Activated CD8-positive, alpha-beta T cell treated with anti-CD3 and anti-CD28 coated beads for 36 hours (primary cell): Measurements from ENCODE around the gene COL5A1. TPM values are rescaled to one million over a fixed set of nuclear protein-coding genes. Genes with fewer than 3 reads are reported as not detected.
"Not testable (repeated sequence)": the region's sequence is repeated elsewhere in the genome, so short reads cannot be mapped to it uniquely, and the experiment has no call there.

ENCODE experiments used
- ATAC-seq: fragments of 200-7000 bp; cut with Tn5 transposase; one replicate; pipeline ENCODE4 v1.10.0; 2021; ENCODE audit warnings: mild to moderate bottlenecking, moderate library complexity
- CTCF ChIA-PET: fragments of 350-600 bp; sonication (Branson Sonifier 250); formaldehyde crosslinking; loops from one replicate; lab custom pipeline; 2021; ENCODE audit warnings: antibody characterized with exemption; lab: Charles Lee
- POLR2A ChIA-PET: fragments of 350-600 bp; sonication (Branson Sonifier 250); formaldehyde crosslinking; loops from one replicate; lab custom pipeline; 2021; ENCODE audit warnings: antibody characterized with exemption; lab: Charles Lee
- DNase-seq: peaks from one replicate; pipeline ENCODE4 v3.0.0-alpha.2; 2020
- H3K27ac Mint-ChIP-seq: one replicate; pipeline ENCODE4 v1.8.0; 2021; ENCODE audit warnings: mild to moderate bottlenecking, mixed read lengths
- H3K27me3 Mint-ChIP-seq: one replicate; pipeline ENCODE4 v1.8.0; 2021; ENCODE audit warnings: mixed read lengths
- H3K36me3 Mint-ChIP-seq: one replicate; pipeline ENCODE4 v1.8.0; 2021; ENCODE audit warnings: low read depth, mixed read lengths
- H3K4me1 Mint-ChIP-seq: one replicate; pipeline ENCODE4 v1.8.0; 2021; ENCODE audit warnings: low read depth, mixed read lengths
- H3K4me3 Mint-ChIP-seq: one replicate; pipeline ENCODE4 v1.8.0; 2021; ENCODE audit warnings: mild to moderate bottlenecking, moderate library complexity, mixed read lengths
- H3K9me3 Mint-ChIP-seq: one replicate; pipeline ENCODE4 v1.8.0; 2021; ENCODE audit warnings: mixed read lengths
- CTCF ChIP-seq: fragments of 200-600 bp; IDR thresholded peaks from one replicate; pipeline ENCODE4 v1.8.0; 2022; ENCODE audit warnings: antibody characterized with exemption, mild to moderate bottlenecking
- intact Hi-C: fragments of 100-400 bp; cut with micrococcal nuclease; formaldehyde crosslinking; loops from one replicate; pipeline ENCODE4 v1.10.0; 2022
- total RNA-seq, 2 experiments: library from RNA; stranded (reverse); gene quantifications; one replicate each; pipeline ENCODE4 v1.2.3, GENCODE V29; 2021

COL5A1 gene
- total RNA-seq, 2 experiments from 2014 or later = 0.29 to 0.34 TPM

DNA sequence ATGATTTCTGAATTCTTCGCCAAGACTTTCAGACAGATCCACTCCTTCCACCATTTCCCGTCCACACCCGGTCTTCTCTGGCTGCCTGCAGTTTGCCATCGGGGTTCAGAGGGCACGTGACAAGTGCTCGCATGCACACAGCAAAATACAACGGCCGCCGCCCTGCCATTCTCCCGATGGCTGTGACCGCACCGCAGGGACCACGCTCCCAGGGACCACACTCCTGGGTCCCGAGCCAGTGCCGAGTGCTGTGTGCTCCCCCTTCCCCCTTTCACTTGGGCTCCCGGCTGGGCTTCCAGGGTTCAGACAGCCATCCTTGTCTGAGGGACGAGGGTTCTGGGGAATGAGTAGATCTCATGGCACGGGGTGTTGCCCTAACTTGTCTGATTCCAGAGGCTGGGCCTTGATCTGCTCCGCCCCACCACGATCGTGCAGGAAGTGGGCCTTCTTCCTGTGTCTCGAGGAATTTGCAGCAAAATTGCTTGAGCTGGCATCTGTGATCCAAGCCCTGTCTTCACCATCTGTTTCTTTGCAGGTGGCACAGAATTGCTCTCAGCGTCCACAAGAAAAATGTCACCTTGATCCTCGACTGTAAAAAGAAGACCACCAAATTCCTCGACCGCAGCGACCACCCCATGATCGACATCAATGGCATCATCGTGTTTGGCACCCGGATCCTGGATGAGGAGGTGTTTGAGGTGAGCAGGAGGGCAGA lies 59.2 kb downstream of the COL5A1 start:
- no peak for DNase-seq
- H3K4me3 Mint-ChIP-seq = no peak overlapping the region
- H3K27me3 Mint-ChIP-seq = no peaks in the 10 kb centered on the region
- no peaks in the 10 kb centered on the region for H3K9me3 Mint-ChIP-seq
- intact Hi-C loops = no loop called here
- no peak for ATAC-seq
- no peaks in the 10 kb centered on the region for H3K4me1 Mint-ChIP-seq
- H3K27ac Mint-ChIP-seq = no peak overlapping the region
- CTCF ChIA-PET = no interaction called here
- H3K36me3 Mint-ChIP-seq = no peaks in the 10 kb centered on the region
- no peak for TF ChIP-seq CTCF
- POLR2A ChIA-PET = no interaction called here

GRCh38 chr9:134701581-134702259 lies 60.1 kb downstream of the COL5A1 start:
- Mint-ChIP-seq H3K4me1 (no peaks in the 10 kb centered on the region), H3K9me3 (no peaks in the 10 kb centered on the region), H3K36me3 (no peaks in the 10 kb centered on the region), H3K4me3 (no peak overlapping the region), H3K27me3 (no peaks in the 10 kb centered on the region), H3K27ac (no peak overlapping the region)
- no peak for DNase-seq
- TF ChIP-seq CTCF = no peak
- CTCF ChIA-PET = interaction anchor here (0.7 kb wide), 1 partner anchor 13 kb away, joined by 3 read pairs; no protein-coding TSS in a partner anchor
- intact Hi-C loops = no loop called here
- ATAC-seq = no peak
- POLR2A ChIA-PET = no interaction called here

DNA sequence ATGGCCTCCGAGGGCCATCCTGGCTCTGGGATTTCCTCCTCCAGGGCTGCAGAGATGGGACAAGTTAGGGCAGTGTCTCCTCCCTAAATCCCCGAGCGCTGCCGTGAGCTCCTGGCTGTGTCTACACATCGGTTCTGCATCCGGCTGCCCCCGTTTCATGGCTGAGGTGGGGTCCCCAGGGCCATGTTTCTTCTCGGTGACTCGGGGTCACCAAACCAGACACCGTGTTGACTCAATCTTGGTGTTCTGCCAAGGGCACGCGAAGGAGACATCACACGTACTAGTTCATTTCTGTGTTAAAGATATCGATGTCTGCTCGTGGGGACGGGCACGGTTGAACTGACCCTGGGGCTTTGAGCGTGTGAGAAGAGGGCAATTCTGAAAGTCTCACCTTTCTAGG lies 60.7 kb downstream of the COL5A1 start:
- ChIA-PET CTCF (interaction anchor here (0.7 kb wide), 1 partner anchor 14 kb away, joined by 3 read pairs; no protein-coding TSS in a partner anchor), POLR2A (no interaction called here)
- Mint-ChIP-seq H3K36me3 (no peaks in the 10 kb centered on the region), H3K4me1 (no peaks in the 10 kb centered on the region), H3K27me3 (no peaks in the 10 kb centered on the region), H3K9me3 (no peaks in the 10 kb centered on the region), H3K27ac (no peak overlapping the region), H3K4me3 (no peak overlapping the region)
- intact Hi-C loops = no loop called here
- ATAC-seq (no peak), DNase-seq (no peak)
- no peak for TF ChIP-seq CTCF

DNA sequence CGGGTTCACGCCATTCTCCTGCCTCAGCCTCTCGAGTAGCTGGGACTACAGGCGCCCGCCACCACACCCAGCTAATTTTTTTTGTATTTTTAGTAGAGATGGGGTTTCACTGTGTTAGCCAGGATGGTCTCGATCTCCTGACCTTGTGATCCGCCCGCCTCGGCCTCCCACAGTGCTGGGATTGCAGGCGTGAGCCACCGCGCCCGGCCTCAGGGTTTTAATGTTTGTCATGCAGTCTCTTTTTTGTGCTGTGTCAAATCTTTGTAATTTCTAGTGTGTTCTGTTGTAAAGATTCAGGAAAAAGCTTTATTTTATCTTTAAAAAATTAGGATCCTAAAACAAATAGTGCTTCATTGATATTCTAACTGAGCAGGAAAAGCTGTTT lies 62.1 kb downstream of the COL5A1 start:
- H3K4me1 Mint-ChIP-seq, H3K9me3 Mint-ChIP-seq, H3K27me3 Mint-ChIP-seq, CTCF ChIA-PET, H3K27ac Mint-ChIP-seq, ATAC-seq, H3K36me3 Mint-ChIP-seq, intact Hi-C loops, DNase-seq, H3K4me3 Mint-ChIP-seq, POLR2A ChIA-PET: not testable (repeated sequence)

- no peaks in the 10 kb centered on the region for H3K36me3 Mint-ChIP-seq
- ATAC-seq (no peak), DNase-seq (no peak)
- no peak overlapping the region for H3K27ac Mint-ChIP-seq
- intact Hi-C loops = no loop called here
- no peaks in the 10 kb centered on the region for H3K9me3 Mint-ChIP-seq
- ChIA-PET POLR2A (no interaction called here), CTCF (no interaction called here)
- H3K4me1 Mint-ChIP-seq = no peaks in the 10 kb centered on the region
- no peaks in the 10 kb centered on the region for H3K27me3 Mint-ChIP-seq
- TF ChIP-seq CTCF = no peak
- H3K4me3 Mint-ChIP-seq = no peak overlapping the region
These were observed 62.9 kb downstream of the COL5A1 start for GRCh38 chr9:134704498-134704897.
